GM12878 (cell line): ENCODE data around the gene TRAPPC2B. TPM values are rescaled to one million over a fixed set of nuclear protein-coding genes. Genes with fewer than 3 reads are reported as not detected.

Source experiments
- ATAC-seq: fragments of 200-7000 bp; cut with Tn5 transposase; 3 replicates; pipeline ENCODE4 v1.9.1; 2020; ENCODE audit warnings: mild to moderate bottlenecking, moderate library complexity
- BruUV-seq: library from RNA; stranded (reverse); fragments of 400-500 nt; replicated peaks from 2 replicates; lab custom pipeline; 2021; lab: Mats Ljungman, UMichigan
- CTCF ChIA-PET: fragments of 300-600 bp; sonication (Branson Sonifier 250); formaldehyde crosslinking; extraction: SDS; loops from one replicate; lab custom pipeline; 2021; ENCODE audit warnings: inconsistent platforms; lab: Yijun Ruan, JAX
- POLR2A ChIA-PET: fragments of 350-600 bp; formaldehyde crosslinking; extraction: SDS; loops from one replicate; lab custom pipeline; 2021; ENCODE audit warnings: inconsistent platforms; lab: Charles Lee
- RAD21 ChIA-PET: fragments of 300-600 bp; sonication (Branson Sonifier 250); formaldehyde crosslinking; loops from one replicate; lab custom pipeline; 2023; ENCODE audit warnings: antibody characterized with exemption; ENCODE audit not compliant: unreplicated experiment; lab: Charles Lee
- SMC1A ChIA-PET: fragments of 300-600 bp; sonication (Branson Sonifier 250); formaldehyde crosslinking; loops from one replicate; lab custom pipeline; 2023; ENCODE audit not compliant: unreplicated experiment, uncharacterized antibody; lab: Charles Lee
- DNase-seq: peaks from one replicate; pipeline ENCODE4 v3.0.0-alpha.2; 2011; ENCODE audit warnings: low read depth, low spot score
- FAIRE-seq: peaks from 3 replicates; lab custom pipeline; 2011; peaks lifted over from hg19 to GRCh38; lab: Jason Lieb, UNC
- H2AFZ ChIP-seq: 2 replicates; pipeline ENCODE4 v1.6.0; 2011; ENCODE audit warnings: low read depth, low read length, control low read depth; ENCODE audit not compliant: control insufficient read depth
- H3K27ac ChIP-seq: 2 replicates; pipeline ENCODE4 v1.5.1; 2011; ENCODE audit warnings: control low read depth; ENCODE audit not compliant: control insufficient read depth, insufficient read depth
- H3K27me3 ChIP-seq, 2 experiments: replicated peaks in 1 of 2; 2 replicates each; pipeline versions ENCODE4 v1.6.0 to v1.6.1; 2011; ENCODE audit warnings: low read length in 1 of 2; ENCODE audit not compliant: control insufficient read depth in 2 of 2, insufficient read depth in 2 of 2
- H3K36me3 ChIP-seq, 2 experiments: 2 replicates each; pipeline ENCODE4 v1.5.1; 2011; ENCODE audit warnings: low read length in 1 of 2; ENCODE audit not compliant: control insufficient read depth in 2 of 2, insufficient read depth in 2 of 2
- H3K4me1 ChIP-seq: 2 replicates; pipeline ENCODE4 v1.6.1; 2011; ENCODE audit warnings: mild to moderate bottlenecking, low read length, moderate library complexity, mixed read lengths; ENCODE audit not compliant: control insufficient read depth, insufficient read depth
- H3K4me2 ChIP-seq: 2 replicates; pipeline ENCODE4 v1.6.0; 2011; ENCODE audit warnings: control low read depth; ENCODE audit not compliant: control insufficient read depth, insufficient read depth
- H3K4me3 ChIP-seq: fragments of 200-600 bp; sonication (generic); 2 replicates; pipeline ENCODE4 v1.5.1; 2016
- H3K79me2 ChIP-seq: 2 replicates; pipeline ENCODE4 v1.6.0; 2011; ENCODE audit warnings: low read length; ENCODE audit not compliant: control insufficient read depth, insufficient read depth
- H3K9ac ChIP-seq: 2 replicates; pipeline ENCODE4 v1.8.0; 2011; ENCODE audit warnings: low read length, control low read depth, mixed read lengths; ENCODE audit not compliant: control insufficient read depth, insufficient read depth
- H3K9me3 ChIP-seq: replicated peaks from 3 replicates; pipeline ENCODE4 v1.5.1; 2011; ENCODE audit warnings: mild to moderate bottlenecking, low read length; ENCODE audit not compliant: control insufficient read depth, insufficient read depth
- H4K20me1 ChIP-seq: 2 replicates; pipeline ENCODE4 v1.6.0; 2011; ENCODE audit not compliant: control insufficient read depth, insufficient read depth
- ATF3 ChIP-seq: IDR thresholded peaks from 2 replicates; pipeline ENCODE4 v1.6.1; 2011; ENCODE audit warnings: low read depth, mild to moderate bottlenecking, low read length, moderate library complexity, borderline replicate concordance; ENCODE audit errors: extremely low read depth
- CHD1 ChIP-seq: IDR thresholded peaks from 2 replicates; pipeline ENCODE4 v1.6.1; 2012; ENCODE audit warnings: low read depth, low read length, improper control_type of control experiment
- CREB1 ChIP-seq: IDR thresholded peaks from 2 replicates; pipeline ENCODE4 v1.6.1; 2012; ENCODE audit warnings: low read depth, mild to moderate bottlenecking, inconsistent platforms
- HCFC1 ChIP-seq: fragments of 150-350 bp; IDR thresholded peaks from 2 replicates; pipeline ENCODE4 v1.6.1; 2014; ENCODE audit warnings: low read length
- HDAC6 ChIP-seq: fragments of 200-600 bp; sonication (generic); IDR thresholded peaks from one replicate; pipeline ENCODE4 v1.8.0; 2017; ENCODE audit warnings: antibody characterized with exemption; ENCODE audit not compliant: unreplicated experiment
- LARP7 ChIP-seq: fragments of 450-650 bp; IDR thresholded peaks from 2 replicates; pipeline ENCODE4 v1.6.1; 2017; ENCODE audit warnings: mild to moderate bottlenecking
- MXI1 ChIP-seq: fragments of 150-350 bp; IDR thresholded peaks from 2 replicates; pipeline ENCODE4 v1.6.1; 2011; ENCODE audit warnings: low read depth, mild to moderate bottlenecking, inconsistent platforms, low read length, improper control_type of control experiment
- NBN ChIP-seq: fragments of 450-650 bp; IDR thresholded peaks from 2 replicates; pipeline ENCODE4 v1.6.1; 2016
- NFYB ChIP-seq: IDR thresholded peaks from 2 replicates; pipeline ENCODE4 v1.6.1; 2011; ENCODE audit warnings: low read depth, mild to moderate bottlenecking, low read length, improper control_type of control experiment, moderate library complexity; ENCODE audit not compliant: insufficient read depth
- NR2C1 ChIP-seq: fragments of 450-650 bp; IDR thresholded peaks from 2 replicates; pipeline ENCODE4 v1.6.1; 2017; ENCODE audit warnings: antibody characterized with exemption, mild to moderate bottlenecking, moderate library complexity
- RCOR1 ChIP-seq: conservative IDR thresholded peaks from 2 replicates; pipeline ENCODE4 v1.6.1; 2012; ENCODE audit warnings: low read depth, low read length, improper control_type of control experiment
- RELA ChIP-seq: fragments of 450-650 bp; IDR thresholded peaks from 2 replicates; pipeline ENCODE4 v1.8.0; 2014; ENCODE audit warnings: borderline replicate concordance; ENCODE audit not compliant: partially characterized antibody
- SIN3A ChIP-seq: IDR thresholded peaks from 2 replicates; pipeline ENCODE4 v1.6.1; 2012; ENCODE audit warnings: low read depth, low read length, improper control_type of control experiment
- SP1 ChIP-seq: IDR thresholded peaks from one replicate; pipeline ENCODE4 v1.6.1; 2011; ENCODE audit warnings: low read depth, low read length
- TARDBP ChIP-seq: IDR thresholded peaks from 2 replicates; pipeline ENCODE4 v1.6.1; 2016; ENCODE audit warnings: borderline replicate concordance
- USF2 ChIP-seq: IDR thresholded peaks from 2 replicates; pipeline ENCODE4 v1.6.1; 2011; ENCODE audit warnings: low read depth, low read length, improper control_type of control experiment, borderline replicate concordance
- ZNF274 ChIP-seq: IDR thresholded peaks from one replicate; pipeline ENCODE4 v1.8.0; 2011; ENCODE audit not compliant: insufficient read length, insufficient read depth
- ZNF687 ChIP-seq: fragments of 450-650 bp; IDR thresholded peaks from 2 replicates; pipeline ENCODE4 v1.6.1; 2017; ENCODE audit warnings: mild to moderate bottlenecking, moderate library complexity
- WGBS: methylation state at CpG from one replicate; pipeline ENCODE4 v1.1.6; 2016; ENCODE audit warnings: low lambda C conversion rate; ENCODE audit not compliant: insufficient replicate concordance, insufficient coverage; ENCODE audit errors: missing lambda C conversion rate; 5-methylcytosine and 5-hydroxymethylcytosine counted together
- in situ Hi-C: fragments of 300-500 bp; cut with MboI; formaldehyde crosslinking; loops from 9 replicates; pipeline ENCODE4 v1.14.3; 2018; ENCODE audit warnings: mixed read lengths
- intact Hi-C: fragments of 100-400 bp; cut with micrococcal nuclease; formaldehyde crosslinking; loops from one replicate; pipeline ENCODE4 v1.14.2; 2022; ENCODE audit not compliant: unreplicated experiment
- polyA plus RNA-seq, 11 experiments: library from polyadenylated mRNA; depleted of rRNA in 4 of 11; unstranded in 6 of 11; stranded (reverse) in 5 of 11; fragments of >200 nt; fragmentation: Nextera tagmentation in 4 of 11; fragmentation: Illumina TruSeq in 1 of 11; extraction: Ambion mirVana in 4 of 11; extraction: Trizol in 1 of 11; gene quantifications; 1 replicate in 1 of 11; 2 replicates in 10 of 11; pipeline versions ENCODE4 v1.2.1 to v1.2.3, GENCODE V29; 2011 to 2016; ENCODE audit warnings: inconsistent platforms in 2 of 11, missing spikeins in 2 of 11, low read depth in 1 of 11
- total RNA-seq, 4 experiments: library from RNA; depleted of rRNA in 3 of 4; stranded (reverse); fragments of >200 nt in 3 of 4; fragmentation: Illumina TruSeq in 1 of 4; extraction: Trizol in 1 of 4; gene quantifications; 2 replicates each; pipeline versions ENCODE4 v1.2.1 to v1.2.3, GENCODE V29; 2013 to 2021
- TF ChIP-seq, protein P1 (sequence below): fragments of 450-650 bp; IDR thresholded peaks from 2 replicates; pipeline ENCODE4 v1.6.1; 2017; ENCODE audit warnings: borderline replicate concordance

The TRAPPC2B gene
- total and polyA plus RNA-seq, 10 of the 15 experiments (the other 5 are each of a cell fraction or from before 2014, with no cell fraction given): 10.6 to 86.4 (median 25.6) TPM

GRCh38 chr19:57355916-57356315 is 7.4 kb upstream of the TRAPPC2B start:
- 90% methylated on average over 4 of the region's 4 CpGs for WGBS
- ATAC-seq: no peak
- FAIRE-seq: no peak

More at GRCh38 chr19:57355916-57356315, 7.4 kb upstream of the TRAPPC2B start:
- intact Hi-C loops (no loop called here), in situ Hi-C loops (no loop called here)
- H4K20me1 ChIP-seq: no peaks in the 10 kb centered on the region
- no peak overlapping the region for H3K9ac ChIP-seq
- CTCF ChIA-PET: no interaction called here
- no peak overlapping the region for H3K27ac ChIP-seq
- peaks cover 14% of the 10 kb centered on the region; the same call in 1 of the 3 replicates for H3K9me3 ChIP-seq
- no peak overlapping the region for H3K4me3 ChIP-seq
- no peaks in the 10 kb centered on the region for H3K4me1 ChIP-seq
- POLR2A ChIA-PET: no interaction called here
- peaks cover 10 to 33% of the 10 kb centered on the region in 2 experiments for H3K36me3 ChIP-seq
- no peak for DNase-seq
- no peaks in the 10 kb centered on the region for H3K27me3 ChIP-seq
- no peak overlapping the region for H2AFZ ChIP-seq
- H3K79me2 ChIP-seq: peaks cover 21% of the 10 kb centered on the region
- TF ChIP-seq NR2C1: no peak
- no peak for TF ChIP-seq RCOR1
- no peak for TF ChIP-seq SP1
- no peak for TF ChIP-seq RELA
- TF ChIP-seq, protein P1, sequence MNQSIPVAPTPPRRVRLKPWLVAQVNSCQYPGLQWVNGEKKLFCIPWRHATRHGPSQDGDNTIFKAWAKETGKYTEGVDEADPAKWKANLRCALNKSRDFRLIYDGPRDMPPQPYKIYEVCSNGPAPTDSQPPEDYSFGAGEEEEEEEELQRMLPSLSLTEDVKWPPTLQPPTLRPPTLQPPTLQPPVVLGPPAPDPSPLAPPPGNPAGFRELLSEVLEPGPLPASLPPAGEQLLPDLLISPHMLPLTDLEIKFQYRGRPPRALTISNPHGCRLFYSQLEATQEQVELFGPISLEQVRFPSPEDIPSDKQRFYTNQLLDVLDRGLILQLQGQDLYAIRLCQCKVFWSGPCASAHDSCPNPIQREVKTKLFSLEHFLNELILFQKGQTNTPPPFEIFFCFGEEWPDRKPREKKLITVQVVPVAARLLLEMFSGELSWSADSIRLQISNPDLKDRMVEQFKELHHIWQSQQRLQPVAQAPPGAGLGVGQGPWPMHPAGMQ: no peak
- no peak for TF ChIP-seq SIN3A
- TF ChIP-seq CHD1: no peak
- no peak for TF ChIP-seq USF2
- no peak for TF ChIP-seq HDAC6
- no peak for TF ChIP-seq HCFC1
- TF ChIP-seq ATF3: no peak
- no peak for TF ChIP-seq TARDBP
- no peak for TF ChIP-seq LARP7
- TF ChIP-seq NBN: no peak
- TF ChIP-seq ZNF274: no peak
- no peak for TF ChIP-seq MXI1
- no peak for TF ChIP-seq ZNF687
- no peak for TF ChIP-seq NFYB
- no peak for TF ChIP-seq CREB1
- no peak overlapping the region for H3K4me2 ChIP-seq
- BruUV-seq: no TSS peak
- SMC1A ChIA-PET: no interaction called here
- RAD21 ChIA-PET: no interaction called here
